ENCODE data around the gene EXOSC6. TPM values are rescaled to one million over a fixed set of nuclear protein-coding genes. Genes with fewer than 3 reads are reported as not detected.
"Not testable (repeated sequence)": the region's sequence is repeated elsewhere in the genome, so short reads cannot be mapped to it uniquely, and the experiment has no call there.

The EXOSC6 gene
- total RNA-seq, 1 experiment from 2014 or later, result 41.6 TPM

DNA sequence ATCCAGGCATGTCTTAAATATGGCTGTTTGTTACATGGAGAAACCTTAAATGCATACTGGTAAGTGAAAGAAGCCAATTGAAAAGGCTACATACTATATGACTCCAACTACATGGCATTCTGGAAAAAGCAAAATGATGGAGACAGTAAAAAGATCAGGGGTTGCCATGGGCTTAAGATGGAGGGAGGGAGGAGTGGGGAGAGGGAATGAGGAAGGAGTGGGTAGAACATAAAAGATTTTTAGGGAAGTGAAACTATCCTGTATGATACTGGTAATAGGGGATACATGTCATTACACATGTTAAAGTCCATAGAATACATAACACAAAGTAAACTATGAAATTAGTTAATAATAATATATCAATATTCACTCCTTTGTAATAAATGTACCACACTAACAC is 13.0 kb downstream of the EXOSC6 start:
- not testable (repeated sequence) for H2BK120ac ChIP-seq (ENCODE audit: low read depth, low read length, poor library complexity, severe bottlenecking); H3K27me3 Mint-ChIP-seq (ENCODE audit: low read depth); H3K9me3 ChIP-seq (ENCODE audit: control insufficient read depth, low read depth, low read length); H3K4me1 Mint-ChIP-seq; H3K18ac ChIP-seq (ENCODE audit: insufficient read length, low read depth, low read length); H2BK20ac ChIP-seq (ENCODE audit: low read depth, low read length, poor library complexity, severe bottlenecking); H3K9me3 Mint-ChIP-seq; H3K56ac ChIP-seq (ENCODE audit: insufficient read length, low read depth, low read length); H3K79me1 ChIP-seq (ENCODE audit: insufficient read depth, low read depth, low read length, poor library complexity, severe bottlenecking); H3K9ac ChIP-seq (ENCODE audit: extremely low read depth, insufficient read length, low read length); H3K4ac ChIP-seq (ENCODE audit: low read depth, low read length); H2BK5ac ChIP-seq (ENCODE audit: insufficient read length, low read length); H4K20me1 ChIP-seq (ENCODE audit: control insufficient read depth, insufficient read depth, insufficient read length); H4K91ac ChIP-seq (ENCODE audit: insufficient read length, low read depth, low read length); H3K4me1 ChIP-seq (ENCODE audit: insufficient read depth, low read length); H3K23me2 ChIP-seq (ENCODE audit: insufficient read length, low read depth, low read length, poor library complexity, severe bottlenecking); H2AK5ac ChIP-seq (ENCODE audit: insufficient read length, low read length); H4K8ac ChIP-seq (replicated peaks; ENCODE audit: insufficient read length, low read depth, low read length); H3K27ac ChIP-seq (ENCODE audit: insufficient read length, low read depth, low read length); H3K14ac ChIP-seq (ENCODE audit: insufficient read depth, low read length); H2BK15ac ChIP-seq (ENCODE audit: low read depth, low read length); H2AFZ ChIP-seq (ENCODE audit: low read length); H3K79me2 ChIP-seq (ENCODE audit: insufficient read depth, low read length); H3K23ac ChIP-seq (ENCODE audit: insufficient read length, low read depth, low read length); H4K5ac ChIP-seq (ENCODE audit: insufficient read length, low read depth, low read length); H3K27me3 ChIP-seq (ENCODE audit: insufficient read depth, low read length); H3K4me2 ChIP-seq (ENCODE audit: insufficient read depth, insufficient read length, low read length); H3K27ac Mint-ChIP-seq; H2BK12ac ChIP-seq (ENCODE audit: insufficient read length, low read depth, low read length); H3T11ph ChIP-seq (ENCODE audit: low read length); DNase-seq; H3K4me3 Mint-ChIP-seq
- H3K36me3 Mint-ChIP-seq (ENCODE audit: insufficient read depth in 1 of 3, low read depth in 3 of 3), result peaks cover 4 to 28% (median 7%) of the 10 kb centered on the region in 3 experiments; a peak in 6 of 7 replicates

DNA sequence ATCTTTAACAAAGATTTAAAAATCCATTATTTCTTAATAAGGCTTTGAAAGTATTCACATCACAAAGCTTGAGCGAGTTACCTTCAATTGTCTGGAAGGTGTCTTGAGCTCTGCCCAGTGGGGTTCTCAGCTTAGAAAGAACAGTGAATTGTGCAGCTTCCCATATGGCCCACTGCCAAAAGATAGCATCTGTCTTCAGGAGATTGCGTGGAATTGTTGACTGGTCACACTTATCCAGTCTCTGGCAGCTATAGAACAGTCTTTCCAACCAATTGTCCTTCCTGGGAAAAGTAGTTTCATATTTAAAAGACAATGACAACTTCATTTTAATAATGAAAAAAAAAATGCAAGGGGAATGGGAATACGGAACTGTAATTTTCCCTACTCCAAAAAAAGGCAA is 19.9 kb downstream of the EXOSC6 start:
- not testable (repeated sequence) for H3K9ac ChIP-seq (ENCODE audit: extremely low read depth, insufficient read length, low read length); H2AK5ac ChIP-seq (ENCODE audit: insufficient read length, low read length); H2BK15ac ChIP-seq (ENCODE audit: low read depth, low read length); H4K5ac ChIP-seq (ENCODE audit: insufficient read length, low read depth, low read length); H4K20me1 ChIP-seq (ENCODE audit: control insufficient read depth, insufficient read depth, insufficient read length); H2BK12ac ChIP-seq (ENCODE audit: insufficient read length, low read depth, low read length); H3K23me2 ChIP-seq (ENCODE audit: insufficient read length, low read depth, low read length, poor library complexity, severe bottlenecking); H3K4me1 ChIP-seq (ENCODE audit: insufficient read depth, low read length); H3K4me2 ChIP-seq (ENCODE audit: insufficient read depth, insufficient read length, low read length); H2BK20ac ChIP-seq (ENCODE audit: low read depth, low read length, poor library complexity, severe bottlenecking); H3K4ac ChIP-seq (ENCODE audit: low read depth, low read length); H3K27ac Mint-ChIP-seq; DNase-seq; H2AFZ ChIP-seq (ENCODE audit: low read length); H3K56ac ChIP-seq (ENCODE audit: insufficient read length, low read depth, low read length); H3K27me3 ChIP-seq (ENCODE audit: insufficient read depth, low read length); H3K18ac ChIP-seq (ENCODE audit: insufficient read length, low read depth, low read length); H3K23ac ChIP-seq (ENCODE audit: insufficient read length, low read depth, low read length); H2BK5ac ChIP-seq (ENCODE audit: insufficient read length, low read length); H3K9me3 Mint-ChIP-seq; H3K79me2 ChIP-seq (ENCODE audit: insufficient read depth, low read length); H3T11ph ChIP-seq (ENCODE audit: low read length); H3K4me1 Mint-ChIP-seq; H3K4me3 Mint-ChIP-seq; H4K8ac ChIP-seq (replicated peaks; ENCODE audit: insufficient read length, low read depth, low read length); H2BK120ac ChIP-seq (ENCODE audit: low read depth, low read length, poor library complexity, severe bottlenecking); H3K79me1 ChIP-seq (ENCODE audit: insufficient read depth, low read depth, low read length, poor library complexity, severe bottlenecking); H3K27me3 Mint-ChIP-seq (ENCODE audit: low read depth); H3K14ac ChIP-seq (ENCODE audit: insufficient read depth, low read length); H4K91ac ChIP-seq (ENCODE audit: insufficient read length, low read depth, low read length); H3K27ac ChIP-seq (ENCODE audit: insufficient read length, low read depth, low read length); H3K9me3 ChIP-seq (ENCODE audit: control insufficient read depth, low read depth, low read length)
- H3K36me3 Mint-ChIP-seq (ENCODE audit: insufficient read depth in 1 of 3, low read depth in 3 of 3), result peaks cover 5 to 44% (median 10%) of the 10 kb centered on the region in 3 experiments; a peak in 6 of 7 replicates
- no CpG with 5 or more reads among the region's 3 CpGs for WGBS (ENCODE audit: extremely low coverage, insufficient read length, low lambda C conversion rate)

DNA sequence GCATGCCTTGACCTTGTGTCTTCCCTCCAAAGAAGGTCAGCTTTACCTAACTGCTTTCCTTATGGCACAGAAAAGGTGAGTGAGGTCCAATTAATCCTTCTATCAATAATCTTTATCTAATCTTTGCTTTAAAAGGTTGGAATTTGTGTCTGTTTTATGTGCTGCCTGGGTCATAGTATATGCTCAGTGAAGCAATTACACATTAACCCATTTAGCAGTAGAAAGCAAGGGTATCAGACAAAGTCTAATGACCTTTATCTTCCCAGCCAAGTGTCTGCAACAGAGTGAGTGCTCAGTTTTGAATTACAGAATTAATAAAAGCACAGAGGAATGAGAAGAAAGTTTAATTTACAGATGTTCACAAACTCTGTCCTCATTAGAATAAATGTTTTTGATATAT is 25.7 kb downstream of the EXOSC6 start:
- H3K56ac ChIP-seq (ENCODE audit: insufficient read length, low read depth, low read length); H3K4me3 Mint-ChIP-seq; H3K4me1 ChIP-seq (ENCODE audit: insufficient read depth, low read length); H4K8ac ChIP-seq (replicated peaks; ENCODE audit: insufficient read length, low read depth, low read length); H3K9me3 ChIP-seq (ENCODE audit: control insufficient read depth, low read depth, low read length); H3K4me1 Mint-ChIP-seq; H3K4ac ChIP-seq (ENCODE audit: low read depth, low read length); H3K18ac ChIP-seq (ENCODE audit: insufficient read length, low read depth, low read length); H2BK15ac ChIP-seq (ENCODE audit: low read depth, low read length); H3K14ac ChIP-seq (ENCODE audit: insufficient read depth, low read length); H3K4me2 ChIP-seq (ENCODE audit: insufficient read depth, insufficient read length, low read length); H4K20me1 ChIP-seq (ENCODE audit: control insufficient read depth, insufficient read depth, insufficient read length); H4K91ac ChIP-seq (ENCODE audit: insufficient read length, low read depth, low read length); H2AK5ac ChIP-seq (ENCODE audit: insufficient read length, low read length); H2BK120ac ChIP-seq (ENCODE audit: low read depth, low read length, poor library complexity, severe bottlenecking); H4K5ac ChIP-seq (ENCODE audit: insufficient read length, low read depth, low read length); H3K27me3 ChIP-seq (ENCODE audit: insufficient read depth, low read length); H2AFZ ChIP-seq (ENCODE audit: low read length); H3K27ac ChIP-seq (ENCODE audit: insufficient read length, low read depth, low read length); H2BK12ac ChIP-seq (ENCODE audit: insufficient read length, low read depth, low read length); H3K9me3 Mint-ChIP-seq; H3K9ac ChIP-seq (ENCODE audit: extremely low read depth, insufficient read length, low read length); H3K27me3 Mint-ChIP-seq (ENCODE audit: low read depth); H2BK20ac ChIP-seq (ENCODE audit: low read depth, low read length, poor library complexity, severe bottlenecking); H3K79me1 ChIP-seq (ENCODE audit: insufficient read depth, low read depth, low read length, poor library complexity, severe bottlenecking); H3K79me2 ChIP-seq (ENCODE audit: insufficient read depth, low read length); H2BK5ac ChIP-seq (ENCODE audit: insufficient read length, low read length); H3K23me2 ChIP-seq (ENCODE audit: insufficient read length, low read depth, low read length, poor library complexity, severe bottlenecking); H3K23ac ChIP-seq (ENCODE audit: insufficient read length, low read depth, low read length); DNase-seq; H3K27ac Mint-ChIP-seq; H3T11ph ChIP-seq (ENCODE audit: low read length): not testable (repeated sequence)
- peaks cover 14 to 44% (median 16%) of the 10 kb centered on the region in 3 experiments; a peak in 5 of 7 replicates for H3K36me3 Mint-ChIP-seq (ENCODE audit: insufficient read depth in 1 of 3, low read depth in 3 of 3)
